DMS53 (cell line): ENCODE results near the gene MGAT4B.

ENCODE experiments used
- DNase-seq: peaks from one replicate; lab custom pipeline; 2025; lab: John Stamatoyannopoulos, UW

Gene MGAT4B

DNA sequence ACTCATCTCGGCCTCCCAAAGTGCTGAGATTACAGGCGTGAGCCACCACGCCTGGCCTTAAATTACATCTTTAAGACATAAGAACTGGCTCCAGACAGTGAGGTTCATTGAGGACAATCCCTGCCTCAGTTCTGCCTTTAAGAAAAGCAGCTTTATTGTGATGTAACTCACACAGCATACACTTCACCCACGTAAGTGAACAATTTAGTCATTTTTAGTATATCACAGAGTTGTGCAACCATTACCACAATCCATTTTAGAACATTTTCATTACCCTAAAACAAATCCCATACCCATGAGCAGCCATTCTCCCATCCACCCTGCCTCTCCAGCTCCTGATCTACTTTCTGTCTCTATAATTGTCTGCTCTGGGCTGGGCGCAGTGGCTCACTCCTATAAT lies 36.9 kb downstream of the MGAT4B start:
- DNase-seq = no peak

DNA sequence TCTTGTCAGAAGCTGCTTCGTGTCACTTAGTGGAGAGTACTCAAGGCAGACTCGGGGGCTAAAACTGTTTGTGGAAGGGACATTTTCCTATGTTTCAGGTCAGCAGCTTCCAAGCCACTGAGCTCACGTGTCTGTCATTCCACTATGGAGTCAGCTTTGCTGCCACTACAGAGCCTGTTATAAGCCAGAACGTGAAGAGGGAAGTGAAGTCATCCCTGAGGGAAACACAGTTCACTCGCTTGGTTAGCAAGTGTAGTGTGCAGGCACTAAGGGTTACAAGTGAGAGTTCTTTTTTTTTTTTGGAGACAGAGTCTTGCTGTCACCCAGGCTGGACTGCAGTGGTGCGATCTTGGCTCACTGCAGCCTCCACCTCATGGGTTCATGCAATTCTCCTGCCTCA lies 37.4 kb downstream of the MGAT4B start:
- DNase-seq = no peak

DNA sequence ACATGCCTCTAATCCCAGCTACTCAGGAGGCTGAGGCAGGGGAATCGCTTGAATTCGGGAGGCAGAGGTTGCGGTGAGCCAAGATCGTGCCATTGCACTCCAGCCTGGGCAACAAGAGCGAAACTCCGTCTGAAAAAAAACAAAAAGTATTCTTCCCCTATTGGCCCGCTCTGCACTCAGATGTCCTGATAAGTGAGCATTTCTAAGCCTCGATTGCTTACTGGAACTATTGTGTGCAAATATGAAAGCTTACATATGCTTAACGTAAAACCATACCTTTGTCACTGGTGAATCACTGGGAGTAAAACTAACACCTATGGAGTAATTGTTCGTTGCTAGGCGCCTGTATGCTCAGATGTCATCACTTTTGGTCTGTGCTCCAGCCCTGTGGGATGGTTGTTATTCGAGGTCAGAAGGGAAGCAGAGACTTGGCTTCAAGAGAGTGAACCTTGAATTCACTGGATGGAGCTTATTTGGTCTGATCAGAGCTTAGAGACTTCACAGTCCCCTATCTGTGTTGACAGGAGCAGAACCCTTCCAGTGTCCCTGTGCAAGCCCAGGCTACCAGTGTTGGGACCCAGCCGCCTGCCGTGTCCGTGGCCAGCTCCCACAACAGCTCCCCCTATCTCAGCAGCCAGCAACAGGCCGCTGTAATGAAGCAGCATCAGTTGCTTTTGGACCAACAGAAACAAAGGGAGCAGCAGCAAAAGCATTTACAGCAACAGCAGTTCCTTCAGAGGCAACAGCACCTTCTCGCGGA lies 38.2 kb downstream of the MGAT4B start:
- no peak for DNase-seq

DNA sequence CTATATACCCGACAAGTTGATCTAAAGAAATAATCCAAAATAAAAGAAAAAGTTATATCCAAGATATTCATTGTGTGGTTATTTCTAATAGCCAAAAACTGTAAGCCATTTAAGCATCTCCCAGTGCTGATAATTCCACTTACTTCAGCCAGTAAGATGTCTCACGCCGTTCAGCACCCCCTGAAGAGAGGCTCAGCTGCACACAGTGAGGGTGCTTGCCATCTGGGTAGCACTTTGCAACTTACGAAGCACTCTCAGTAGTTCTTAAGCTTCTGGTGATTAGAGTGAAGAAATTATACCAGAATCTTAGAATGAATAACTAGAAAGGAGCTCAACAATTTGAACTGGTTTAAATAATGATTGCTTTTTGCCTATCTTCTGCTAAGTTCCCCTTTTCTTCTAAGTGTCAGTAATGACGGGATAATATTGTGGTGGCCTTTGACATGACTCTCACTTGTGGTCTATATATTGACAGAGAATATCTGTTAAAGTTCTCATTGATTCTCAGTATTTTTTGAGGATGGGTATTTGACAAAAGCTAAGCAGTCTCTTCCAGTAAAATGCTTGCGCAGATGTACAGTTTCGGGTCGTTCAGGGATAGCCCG lies 39.1 kb downstream of the MGAT4B start:
- DNase-seq = no peak

DNA sequence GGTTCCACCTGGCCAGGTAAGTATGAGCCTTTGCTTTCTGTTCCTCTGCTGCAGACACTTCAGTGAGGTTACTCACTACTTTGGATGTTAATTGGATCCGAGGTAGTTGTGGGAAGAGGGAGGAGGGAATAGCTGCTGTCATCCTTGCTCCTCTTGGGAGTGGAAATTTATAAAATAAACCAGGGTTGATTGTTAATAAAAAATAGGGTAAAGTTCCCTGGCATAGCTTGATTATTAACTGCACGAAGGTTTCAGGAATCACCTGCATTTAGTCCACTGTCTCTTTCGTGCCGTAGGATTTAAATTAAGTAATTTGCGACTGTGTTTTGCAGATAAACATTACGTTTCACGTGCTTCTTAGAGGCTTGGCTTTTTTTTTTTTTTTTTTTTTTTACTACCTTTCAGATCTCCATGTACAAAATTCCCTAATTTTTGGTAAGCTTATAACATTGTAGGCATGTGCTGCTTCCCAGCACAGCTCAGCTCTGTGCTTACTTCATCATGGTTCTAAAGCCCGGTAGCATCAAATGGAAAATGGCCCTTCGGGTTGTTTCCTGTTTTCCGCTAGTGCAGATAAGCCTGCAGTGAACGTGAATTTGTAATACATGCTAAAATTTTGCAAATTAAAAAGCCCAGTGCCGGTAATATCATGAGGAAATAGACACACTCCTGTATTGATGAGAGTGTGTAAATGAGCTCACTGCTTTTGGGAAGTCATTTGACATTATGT lies 39.8 kb downstream of the MGAT4B start:
- no peak for DNase-seq

DNA sequence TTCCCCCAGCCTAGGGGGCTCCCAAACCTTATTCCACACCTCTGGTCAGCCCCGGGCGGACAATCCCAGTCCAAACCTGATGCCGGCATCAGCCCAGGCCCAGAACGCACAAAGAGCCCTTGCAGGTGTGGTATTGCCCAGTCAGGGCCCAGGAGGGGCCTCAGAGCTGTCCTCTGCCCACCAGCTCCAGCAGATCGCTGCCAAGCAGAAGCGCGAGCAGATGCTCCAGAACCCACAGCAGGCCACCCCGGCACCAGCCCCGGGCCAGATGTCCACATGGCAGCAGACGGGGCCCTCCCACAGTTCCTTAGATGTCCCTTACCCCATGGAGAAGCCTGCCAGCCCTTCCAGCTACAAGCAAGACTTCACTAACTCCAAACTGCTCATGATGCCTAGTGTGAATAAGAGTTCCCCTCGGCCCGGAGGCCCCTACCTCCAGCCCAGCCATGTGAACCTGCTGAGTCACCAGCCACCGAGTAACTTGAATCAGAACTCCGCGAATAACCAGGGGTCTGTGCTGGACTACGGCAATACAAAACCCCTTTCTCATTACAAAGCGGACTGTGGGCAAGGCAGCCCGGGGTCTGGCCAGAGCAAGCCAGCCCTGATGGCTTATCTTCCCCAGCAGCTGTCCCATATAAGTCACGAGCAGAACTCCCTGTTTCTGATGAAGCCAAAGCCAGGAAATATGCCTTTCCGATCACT lies 40.5 kb downstream of the MGAT4B start:
- DNase-seq = no peak

DNA sequence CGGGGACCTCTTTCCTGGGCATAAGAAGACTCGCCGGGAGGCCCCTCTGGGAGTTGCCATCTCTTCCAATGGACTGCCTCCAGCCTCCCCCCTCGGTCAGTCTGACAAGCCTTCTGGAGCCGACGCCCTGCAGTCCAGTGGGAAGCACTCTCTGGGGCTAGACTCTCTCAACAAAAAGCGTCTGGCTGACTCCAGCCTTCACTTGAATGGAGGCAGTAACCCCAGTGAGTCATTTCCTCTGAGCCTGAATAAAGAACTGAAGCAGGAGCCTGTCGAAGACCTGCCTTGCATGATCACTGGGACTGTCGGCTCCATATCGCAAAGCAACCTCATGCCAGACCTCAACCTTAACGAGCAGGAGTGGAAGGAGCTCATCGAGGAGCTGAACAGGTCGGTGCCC lies 41.3 kb downstream of the MGAT4B start:
- peak; percentile 14 for DNase-seq

DNA sequence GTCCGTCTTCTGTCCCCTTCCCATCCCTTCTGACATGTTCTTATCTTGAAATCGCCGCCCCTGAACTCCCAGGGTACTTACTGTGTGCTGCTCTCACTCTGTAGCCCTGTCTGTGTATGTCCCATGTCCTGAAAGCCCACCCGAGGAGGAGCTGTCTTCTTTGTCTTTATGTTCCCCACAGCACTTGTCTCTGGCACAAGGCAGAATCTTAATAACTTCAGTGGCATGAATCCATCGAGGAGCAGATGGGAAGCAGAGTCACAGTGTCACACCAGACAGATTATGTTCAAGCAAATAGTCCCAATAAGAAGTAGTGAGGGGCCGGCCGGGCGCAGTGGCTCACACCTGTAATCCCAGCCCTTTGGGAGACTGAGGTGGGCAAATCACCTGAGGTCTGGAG lies 42.6 kb downstream of the MGAT4B start:
- no peak for DNase-seq

DNA sequence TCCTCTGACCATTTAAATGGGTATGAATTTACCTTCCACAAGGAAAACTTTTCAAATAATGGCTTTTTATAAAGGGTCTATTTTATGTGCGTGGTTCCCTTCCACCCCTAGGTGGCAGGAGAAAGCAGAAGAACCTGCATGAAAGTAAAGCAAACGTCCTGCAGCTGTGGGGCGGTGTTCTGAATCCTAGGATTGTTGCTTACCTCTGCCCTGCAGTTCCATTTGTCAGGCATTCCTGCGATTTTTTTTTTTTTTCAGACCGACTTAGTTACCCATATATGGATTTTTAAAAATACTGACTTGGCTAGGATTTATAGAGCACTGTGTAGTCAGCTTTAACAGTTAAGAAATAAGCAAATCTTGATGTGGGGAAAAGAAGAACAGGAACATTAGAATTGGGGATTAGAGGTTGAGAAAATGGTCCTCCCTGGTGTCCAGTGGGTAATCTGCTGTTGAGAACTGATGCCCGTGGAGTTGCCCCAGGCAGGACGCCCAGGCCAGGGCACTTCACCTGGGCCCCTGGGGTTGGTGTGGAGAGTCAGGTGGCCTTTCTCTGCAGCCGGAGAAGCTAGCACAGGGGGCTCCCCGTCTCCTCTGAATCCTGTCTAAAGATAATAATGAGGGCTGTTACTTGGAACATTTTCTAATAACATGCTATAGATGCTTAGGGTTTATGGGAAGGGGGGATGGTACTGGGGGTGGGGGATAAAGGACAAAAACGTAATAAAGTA lies 43.3 kb downstream of the MGAT4B start:
- DNase-seq = peak; percentile 90

DNA sequence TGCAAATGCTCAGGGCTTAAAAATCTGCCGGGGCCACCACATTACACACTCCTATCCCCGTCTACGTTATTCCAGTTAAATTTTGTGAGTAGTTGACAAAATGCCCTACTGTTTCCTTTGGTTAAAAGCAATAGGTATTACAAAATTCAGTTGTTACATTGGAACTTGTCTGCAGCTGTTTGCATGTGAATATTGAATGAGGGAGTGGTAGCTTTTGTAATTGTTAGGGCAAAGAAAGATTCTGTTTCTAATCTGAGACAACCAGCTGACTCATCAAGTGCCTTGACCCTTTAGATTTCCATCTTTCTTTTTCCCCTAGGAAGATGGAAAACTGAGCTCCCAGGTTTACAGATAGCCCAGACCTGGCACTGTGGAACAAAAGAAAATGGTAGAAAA lies 43.9 kb downstream of the MGAT4B start:
- DNase-seq = no peak

DNA sequence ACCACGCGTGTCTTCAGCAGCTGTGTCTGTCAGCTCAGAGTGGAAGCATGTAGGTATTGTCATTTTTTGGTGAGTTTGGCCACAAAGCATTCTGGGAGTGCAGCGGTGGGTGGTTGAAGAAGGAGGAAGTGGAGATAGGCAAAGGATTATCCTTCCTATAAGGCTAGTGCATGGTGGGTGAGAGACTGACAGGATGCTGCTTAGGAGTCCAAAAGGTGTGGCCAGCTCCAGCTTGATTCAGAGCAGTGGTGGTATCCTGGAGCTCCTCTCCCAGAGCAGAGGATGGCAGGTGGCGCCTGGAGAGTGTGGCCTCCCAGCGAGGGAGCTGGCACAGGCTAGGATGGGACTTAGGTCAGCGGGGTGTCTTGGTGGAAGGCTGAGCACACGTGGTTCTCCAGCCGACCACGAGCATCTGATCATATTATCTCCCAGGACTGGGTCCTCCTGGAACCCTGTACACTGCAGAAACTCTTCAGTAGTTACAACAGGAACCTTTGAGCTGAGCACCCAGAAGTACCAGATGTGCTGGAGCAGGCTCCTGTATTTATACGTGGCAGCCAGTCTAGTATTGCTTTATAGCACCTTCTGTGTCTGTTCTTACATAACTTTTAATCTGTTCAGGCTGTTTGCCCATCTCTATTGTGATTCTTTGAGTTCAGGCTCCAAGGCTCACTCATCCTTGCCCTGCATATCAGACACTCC lies 44.4 kb downstream of the MGAT4B start:
- DNase-seq = peak; percentile 73

DNA sequence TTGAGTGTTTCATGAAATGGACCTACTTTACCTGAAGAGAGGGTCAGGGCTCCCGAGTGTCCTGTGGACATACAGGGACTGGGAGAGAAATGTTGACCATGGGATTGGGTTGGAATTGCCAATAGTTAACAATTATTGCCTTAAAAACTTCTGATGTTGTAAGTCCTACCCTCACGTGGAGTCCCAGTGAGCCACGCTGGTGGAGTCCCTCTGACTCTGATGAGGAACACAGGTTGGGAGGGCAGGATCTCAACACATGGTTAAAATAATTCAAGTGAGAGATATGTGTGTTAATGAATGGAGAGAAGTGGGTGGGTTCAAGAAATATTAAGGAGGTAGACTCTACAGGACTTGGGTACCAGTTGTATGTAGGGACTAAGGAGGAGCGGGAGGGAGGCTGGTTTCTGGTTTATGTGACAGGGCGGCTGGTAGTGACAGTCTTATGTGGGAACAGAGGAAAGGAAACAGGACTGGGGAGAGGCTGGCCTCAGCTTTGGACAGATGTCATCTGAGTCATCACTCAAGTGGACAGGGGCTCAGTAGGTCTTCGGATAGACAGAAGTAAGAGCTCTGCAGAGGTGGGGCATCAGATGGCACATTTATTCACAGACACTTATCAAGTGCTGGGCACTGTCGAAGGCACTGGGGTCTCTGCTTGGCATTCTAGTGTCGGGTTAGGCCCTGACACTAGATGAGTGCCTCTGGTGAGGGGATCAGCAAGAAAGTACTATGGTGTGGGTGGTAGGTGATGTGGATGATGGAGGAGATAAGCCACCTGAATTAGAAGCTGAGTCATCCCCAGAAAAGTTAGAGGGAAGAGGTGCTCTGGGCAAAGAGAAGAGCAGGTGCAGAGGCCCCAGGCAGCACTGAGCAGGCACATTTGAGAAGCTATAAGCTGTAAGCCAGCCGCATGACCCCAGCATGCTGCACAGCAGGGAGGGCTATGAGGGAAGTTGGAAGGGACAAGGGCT lies 46.8 kb downstream of the MGAT4B start:
- DNase-seq = peak; percentile 94

DNA sequence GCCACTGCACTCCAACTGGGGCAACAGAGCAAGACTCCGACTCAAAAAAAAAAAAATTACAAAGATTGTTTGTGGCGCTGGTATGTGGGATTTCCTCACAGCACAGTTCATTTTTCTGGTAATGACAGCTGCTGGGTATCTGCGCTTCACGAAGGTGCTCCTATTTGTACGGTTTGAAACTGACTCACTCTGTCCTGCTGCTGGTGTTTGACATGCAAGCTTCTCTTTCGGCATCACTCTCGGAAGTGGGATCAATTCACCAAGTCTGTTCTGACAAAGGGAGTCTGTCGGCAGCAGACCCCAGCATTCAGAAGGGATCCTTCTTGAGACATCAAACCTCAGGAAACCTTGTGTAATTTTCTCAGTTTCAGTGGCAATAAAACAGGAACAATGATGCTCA lies 47.7 kb downstream of the MGAT4B start:
- DNase-seq = peak; percentile 40

DNA sequence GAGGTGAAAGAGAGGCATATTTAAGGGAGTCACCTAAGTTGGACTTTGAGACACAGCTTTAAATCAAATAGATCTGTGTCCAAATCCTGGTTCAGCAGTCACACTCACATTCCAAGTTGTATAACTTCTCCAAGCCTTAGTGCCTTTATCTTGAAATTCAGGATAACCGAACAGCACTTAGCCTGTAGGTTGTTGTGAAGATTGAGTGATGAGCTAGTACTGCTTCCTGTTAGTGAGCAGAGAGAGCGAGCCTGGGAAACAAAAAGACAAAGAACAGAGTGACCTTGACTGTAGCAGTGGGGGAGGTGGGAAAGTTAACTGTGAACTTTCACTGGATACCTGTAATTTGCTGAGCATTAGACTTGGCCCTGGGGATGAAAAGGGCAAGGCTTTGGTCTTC lies 51.6 kb downstream of the MGAT4B start:
- no peak for DNase-seq

DNA sequence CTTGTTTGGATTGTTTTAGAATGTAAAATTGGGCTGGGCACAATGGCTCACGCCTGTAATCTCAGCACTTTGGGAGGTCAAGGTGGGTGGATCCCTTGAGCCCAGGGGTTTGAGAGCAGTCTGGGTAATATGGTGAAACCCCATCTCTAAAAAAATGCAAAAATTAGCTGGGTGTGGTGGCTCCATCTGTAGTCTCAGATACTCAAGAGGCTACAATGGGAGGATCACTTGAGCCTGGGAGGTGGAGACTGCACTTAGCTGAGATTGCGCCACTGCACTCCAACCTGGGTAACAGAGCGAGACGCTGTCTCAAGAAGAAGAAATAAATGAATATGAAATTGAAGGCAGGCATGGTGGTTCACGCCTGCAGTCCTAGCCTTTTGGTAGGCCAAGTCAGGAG lies 52.7 kb downstream of the MGAT4B start:
- DNase-seq = no peak

DNA sequence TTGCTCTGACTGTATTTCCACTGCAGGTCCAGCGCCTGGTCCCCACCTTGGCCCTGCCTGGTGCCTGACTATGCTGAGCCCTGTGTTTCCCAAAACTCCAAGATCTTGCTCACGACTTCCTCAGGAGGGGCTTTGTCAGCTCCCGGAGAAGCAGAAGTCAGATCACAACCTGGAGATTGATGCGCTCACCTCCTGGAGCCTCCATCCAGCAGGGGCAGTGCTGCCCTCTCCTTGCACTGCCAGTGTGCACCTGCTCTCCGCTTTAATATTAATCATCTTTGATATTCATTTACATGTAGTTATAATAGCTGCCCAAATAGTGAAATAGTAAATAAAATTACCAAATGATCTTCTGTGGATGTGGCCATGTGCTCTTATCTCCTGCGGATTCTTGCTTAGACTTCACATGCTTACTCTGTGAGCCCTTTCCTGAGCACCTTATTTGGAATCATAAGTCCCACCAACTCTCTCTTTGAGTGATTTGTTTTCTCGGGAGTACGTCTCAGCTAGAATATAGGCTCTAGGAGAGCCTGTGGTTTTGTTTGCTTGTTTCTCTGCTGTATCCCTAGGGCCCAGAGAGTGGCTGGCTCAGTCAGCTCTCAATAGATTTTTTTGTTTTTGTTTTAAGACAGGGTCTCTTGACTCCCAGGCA lies 56.7 kb downstream of the MGAT4B start:
- no peak for DNase-seq

DNA sequence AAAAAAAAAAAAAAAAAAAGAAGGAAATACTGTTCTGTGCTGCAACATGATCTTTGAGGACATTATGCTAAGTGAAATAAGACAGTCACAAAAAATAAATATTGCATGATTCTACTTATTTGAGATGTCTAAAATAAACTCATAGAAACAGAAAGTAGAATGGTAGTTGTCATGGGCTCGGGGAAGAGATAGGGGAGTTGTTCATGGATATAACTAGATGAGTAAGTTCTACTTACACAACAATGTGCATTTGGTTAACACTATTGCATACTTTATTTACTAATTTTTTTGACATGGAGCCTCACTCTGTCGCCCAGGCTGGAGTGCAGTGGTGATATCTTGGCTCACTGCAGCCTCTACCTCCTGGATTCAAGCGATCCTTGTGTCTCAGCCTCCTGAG lies 58.9 kb downstream of the MGAT4B start:
- no peak for DNase-seq
